Measurements from ENCODE around the gene C12orf76.

C12orf76 gene

GRCh38 chr12:109994401-109995175 is 53.7 kb downstream of the C12orf76 start:
- no peak for DNase-seq

- no peak for DNase-seq
These were observed 55.2 kb downstream of the C12orf76 start for GRCh38 chr12:109993091-109993490.

DNA sequence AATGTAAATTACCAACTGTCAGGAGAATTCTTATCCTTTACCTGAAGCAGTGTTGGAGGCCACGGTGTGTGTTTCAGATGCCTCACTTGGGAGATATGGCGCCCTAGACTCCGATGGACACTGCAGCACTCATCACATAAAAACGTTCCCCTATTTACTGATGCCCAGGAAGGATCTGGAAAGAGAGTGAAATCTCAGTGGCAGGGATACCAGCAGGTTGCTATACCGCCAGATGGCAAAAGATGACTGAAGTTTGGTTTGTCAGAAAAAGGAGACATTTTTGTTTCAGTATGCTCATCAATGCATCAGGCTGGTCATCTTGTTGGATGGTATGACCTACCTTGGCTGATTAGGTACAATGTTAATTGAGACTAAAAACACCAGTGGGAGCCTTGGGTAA is 56.7 kb downstream of the C12orf76 start:
- DNase-seq = no peak

Data from right forelimb (tissue), 1 donor.